Left kidney (tissue), 8 donors: ENCODE data around the gene BCAM. TPM values are rescaled to one million over a fixed set of nuclear protein-coding genes. Genes with fewer than 3 reads are reported as not detected.
"Not testable (repeated sequence)": the region's sequence is repeated elsewhere in the genome, so short reads cannot be mapped to it uniquely, and the experiment has no call there.

Experiments
- DNase-seq: peaks from one replicate; pipeline ENCODE4 v3.0.0-alpha.2; 2013
- long read RNA-seq, 8 donors: transcript quantifications; one replicate each; lab custom pipeline, GENCODE V29; 2026
- polyA plus RNA-seq: library from polyadenylated mRNA; unstranded; fragments of 120-200 nt; gene quantifications from one replicate; pipeline ENCODE4 v1.2.1, GENCODE V29; 2013; ENCODE audit not compliant: insufficient read length

BCAM gene
- polyA plus RNA-seq = 461 TPM
- long read RNA-seq, donor 1, transcript BCAM-203 (4 exons, 904 nt) = minor isoform, 12 of 749 reads
- long read RNA-seq, donor 1, transcript BCAM-205 (2 exons, 611 nt) = minor isoform, 8 of 749 reads
- long read RNA-seq, donor 1, transcript BCAM-201 (15 exons, 2,453 nt) = major isoform, 167 of 749 reads
- long read RNA-seq, donor 1, transcript BCAM-204 (2 exons, 723 nt) = minor isoform, 19 of 749 reads
- long read RNA-seq, donor 1, partial matches to known transcripts = 522 of 749 reads
- long read RNA-seq, donor 1, other reads (novel, unspliced or antisense) = 11 of 749 reads
- long read RNA-seq, donor 2, transcript BCAM-205 (2 exons, 611 nt) = minor isoform, 8 of 376 reads
- long read RNA-seq, donor 2, transcript BCAM-201 (15 exons, 2,453 nt) = major isoform, 114 of 376 reads
- long read RNA-seq, donor 2, transcript BCAM-204 (2 exons, 723 nt) = minor isoform, 6 of 376 reads
- long read RNA-seq, donor 2, partial matches to known transcripts = 240 of 376 reads
- long read RNA-seq, donor 2, other reads (novel, unspliced or antisense) = 0 of 376 reads
- long read RNA-seq, donor 3, transcript BCAM-205 (2 exons, 611 nt) = minor isoform, 5 of 273 reads
- long read RNA-seq, donor 3, transcript BCAM-201 (15 exons, 2,453 nt) = major isoform, 108 of 273 reads
- long read RNA-seq, donor 3, transcript BCAM-202 (2 exons, 914 nt) = minor isoform, 6 of 273 reads
- long read RNA-seq, donor 3, partial matches to known transcripts = 148 of 273 reads
- long read RNA-seq, donor 3, other reads (novel, unspliced or antisense) = 0 of 273 reads
- long read RNA-seq, donor 4, partial matches to known transcripts = 29 of 34 reads
- long read RNA-seq, donor 4, other reads (novel, unspliced or antisense) = 0 of 34 reads
- long read RNA-seq, donor 5, transcript BCAM-204 (2 exons, 723 nt) = minor isoform, 6 of 390 reads
- long read RNA-seq, donor 5, transcript BCAM-202 (2 exons, 914 nt) = minor isoform, 5 of 390 reads
- long read RNA-seq, donor 5, transcript BCAM-201 (15 exons, 2,453 nt) = major isoform, 203 of 390 reads
- long read RNA-seq, donor 5, partial matches to known transcripts = 156 of 390 reads
- long read RNA-seq, donor 5, other reads (novel, unspliced or antisense) = 17 of 390 reads
- long read RNA-seq, donor 6, transcript BCAM-203 (4 exons, 904 nt) = minor isoform, 7 of 330 reads
- long read RNA-seq, donor 6, transcript BCAM-201 (15 exons, 2,453 nt) = major isoform, 119 of 330 reads
- long read RNA-seq, donor 6, partial matches to known transcripts = 196 of 330 reads
- long read RNA-seq, donor 6, other reads (novel, unspliced or antisense) = 0 of 330 reads
- long read RNA-seq, donor 7, transcript BCAM-201 (15 exons, 2,453 nt) = major isoform, 180 of 495 reads
- long read RNA-seq, donor 7, transcript BCAM-205 (2 exons, 611 nt) = minor isoform, 5 of 495 reads
- long read RNA-seq, donor 7, transcript BCAM-204 (2 exons, 723 nt) = minor isoform, 17 of 495 reads
- long read RNA-seq, donor 7, partial matches to known transcripts = 272 of 495 reads
- long read RNA-seq, donor 7, other reads (novel, unspliced or antisense) = 14 of 495 reads
- long read RNA-seq, donor 8, transcript BCAM-201 (15 exons, 2,453 nt) = major isoform, 65 of 107 reads
- long read RNA-seq, donor 8, partial matches to known transcripts = 38 of 107 reads
- long read RNA-seq, donor 8, other reads (novel, unspliced or antisense) = 0 of 107 reads

- DNase-seq = peak; percentile 75
These were observed at the start of gene BCAM for GRCh38 chr19:44808463-44809371. Gene BCAM, plus strand, starts transcription at chr19:44809103. Its CDS starts 22 bp downstream, at chr19:44809125.

DNA sequence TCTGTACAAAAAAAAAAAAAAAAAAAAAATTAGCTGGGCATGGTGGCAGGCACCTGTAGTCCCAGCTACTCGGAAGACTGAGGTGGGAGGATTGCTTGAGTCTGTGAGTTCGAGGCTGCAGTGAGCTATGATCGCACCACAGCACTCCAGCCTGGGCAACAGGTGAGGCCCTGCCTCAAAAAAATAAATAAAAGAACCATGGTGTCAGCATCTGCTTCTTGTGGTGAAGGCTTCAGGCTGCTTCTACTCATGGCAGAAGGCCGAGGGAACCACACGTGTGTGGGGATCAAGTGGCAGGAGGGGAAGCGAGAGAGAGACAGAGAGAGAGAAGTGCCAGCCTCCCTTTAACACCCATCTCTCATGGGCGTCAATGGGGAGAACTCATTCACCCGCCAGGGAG, 46.9 kb upstream of the BCAM start:
- DNase-seq = no peak

GRCh38 chr19:44765033-44765948, 43.6 kb upstream of the BCAM start:
- no peak for DNase-seq

GRCh38 chr19:44765949-44766335, 43.0 kb upstream of the BCAM start:
- no peak for DNase-seq

DNA sequence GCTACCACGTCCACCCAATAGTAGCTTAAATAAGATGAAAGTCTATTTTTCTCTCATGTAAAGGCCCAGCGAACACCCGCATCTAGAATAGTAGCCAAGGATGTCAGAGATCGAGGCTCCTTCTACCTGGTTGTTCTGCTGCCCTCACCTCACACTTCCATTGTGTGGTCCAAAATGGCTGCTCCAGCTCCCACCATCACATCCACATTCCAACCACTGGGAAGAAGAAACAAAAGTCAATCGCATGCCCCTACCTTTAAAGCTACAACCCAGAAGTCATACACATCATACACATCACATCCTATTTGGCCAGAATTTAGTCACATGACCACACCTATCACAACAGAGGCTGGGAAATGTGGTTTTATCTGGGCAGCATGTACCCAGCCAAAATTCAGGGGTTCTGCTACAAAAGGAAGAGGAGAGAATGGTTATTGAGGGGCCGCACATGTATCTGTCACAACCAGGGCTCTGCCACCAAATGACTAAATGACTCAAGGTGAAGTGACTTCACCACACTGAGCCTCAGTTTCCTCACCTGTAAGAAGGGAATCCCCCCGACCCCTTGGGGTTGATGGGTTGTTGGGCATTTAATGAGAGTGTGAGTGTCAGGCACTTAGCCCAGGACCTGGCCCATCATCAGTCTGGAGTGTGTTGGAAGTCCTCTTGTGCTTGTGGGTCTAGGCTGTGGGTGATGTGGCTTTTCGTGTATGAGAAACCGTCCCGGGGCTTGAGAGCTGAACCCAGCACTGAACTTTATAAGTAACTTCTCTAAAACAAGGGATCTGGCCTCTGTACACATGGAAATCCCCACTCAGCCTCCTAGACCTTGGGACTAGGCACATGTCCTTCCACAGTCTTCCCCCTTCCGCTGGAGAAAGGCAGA, 41.4 kb upstream of the BCAM start:
- DNase-seq = no peak

DNA sequence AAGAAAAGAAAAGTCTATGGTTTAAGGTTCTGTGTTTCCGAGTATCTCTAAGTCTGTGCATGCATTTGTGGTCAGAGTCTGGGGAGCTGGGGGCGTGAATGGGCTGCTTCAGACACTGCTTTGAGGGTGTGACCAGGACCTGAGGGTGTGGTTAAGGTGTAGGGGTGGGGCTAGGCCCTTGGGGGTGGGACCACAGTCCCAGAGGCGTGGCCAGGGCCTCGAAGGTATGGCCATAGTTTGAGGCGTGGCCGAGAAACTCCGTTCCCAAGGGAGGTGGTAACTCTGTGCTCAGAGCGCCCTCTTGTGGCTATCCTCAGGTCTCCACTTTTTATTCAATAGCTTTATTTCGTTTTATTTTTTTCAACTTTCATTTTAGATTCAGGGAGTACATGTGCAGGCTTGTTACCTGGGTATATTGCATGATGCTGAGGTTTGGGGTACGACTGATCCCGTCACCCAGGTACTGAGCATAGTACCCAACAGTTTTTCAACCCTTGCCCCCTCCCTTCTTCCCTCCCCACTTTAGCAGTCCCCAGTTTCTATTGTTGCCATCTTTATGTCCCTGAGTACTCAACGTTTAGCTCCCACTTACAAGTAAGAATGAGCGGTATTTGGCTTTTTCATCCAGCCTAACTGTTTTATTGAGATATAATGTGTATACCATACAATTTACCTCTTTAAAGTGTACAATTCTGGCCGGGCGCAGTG, 38.2 kb upstream of the BCAM start:
- peak; percentile 93 for DNase-seq

DNA sequence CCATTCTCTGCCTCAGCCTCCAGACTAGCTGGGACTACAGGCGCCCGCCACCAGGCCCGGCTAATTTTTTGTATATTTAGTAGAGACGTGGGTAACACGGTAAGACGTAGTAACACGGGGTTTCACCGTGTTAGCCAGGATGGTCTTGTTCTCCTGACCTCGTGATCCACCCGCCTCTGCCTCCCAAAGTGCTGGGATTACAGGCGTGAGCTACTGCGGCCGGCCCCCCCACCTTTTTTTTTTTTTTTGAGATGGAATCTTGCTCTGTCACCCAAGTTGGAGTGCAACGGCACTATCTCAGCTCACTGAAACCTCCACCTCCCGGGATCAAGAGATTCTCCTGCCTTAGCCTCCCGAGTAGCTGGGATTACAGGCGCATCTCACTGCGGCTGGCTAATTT, 36.8 kb upstream of the BCAM start:
- DNase-seq = not testable (repeated sequence)

DNA sequence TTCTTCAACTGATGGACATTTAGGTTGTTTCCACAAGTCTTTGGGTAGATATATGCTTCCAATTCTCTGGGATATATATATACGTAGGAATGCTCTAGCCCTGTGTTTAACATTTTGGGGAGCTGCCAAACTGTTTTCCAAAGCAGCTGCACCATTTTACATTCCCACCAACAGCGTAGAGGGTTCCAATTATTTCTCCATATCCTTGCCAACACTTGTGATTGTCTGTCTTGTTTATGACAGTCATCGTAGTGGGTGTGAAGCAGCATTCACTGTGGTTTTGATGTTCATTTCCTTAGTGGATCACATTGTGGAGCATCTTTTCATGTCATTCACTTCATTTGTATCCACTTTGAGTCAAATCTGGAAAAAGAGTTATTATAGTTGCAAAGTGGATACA, 35.9 kb upstream of the BCAM start:
- no peak for DNase-seq

DNA sequence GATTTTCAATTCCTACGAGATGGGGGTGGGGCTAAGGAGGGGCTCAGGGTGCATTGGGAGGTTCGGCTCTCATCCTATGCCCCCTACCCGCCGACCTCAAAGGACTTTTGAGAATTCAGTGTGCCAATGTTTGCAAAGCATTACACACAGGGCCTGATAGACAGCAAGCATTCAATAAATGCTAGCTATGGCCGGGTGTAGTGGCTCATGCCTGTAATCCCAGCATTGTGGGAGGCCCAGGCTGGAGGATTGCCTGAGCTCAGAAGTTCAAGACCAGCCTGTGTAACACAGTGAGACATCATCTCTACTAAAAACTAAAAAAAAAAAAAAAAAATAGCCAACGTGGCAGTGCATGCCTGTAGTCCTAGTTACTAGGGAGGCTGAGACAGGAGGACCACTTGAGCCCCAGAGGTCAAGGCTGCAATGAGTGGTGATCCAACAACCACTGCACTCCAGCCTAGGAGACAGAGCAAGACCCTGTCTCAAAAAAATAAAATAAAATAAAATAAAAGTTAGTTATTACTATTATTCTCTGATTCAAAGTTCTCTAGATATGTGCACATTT, 33.1 kb upstream of the BCAM start:
- no peak for DNase-seq

DNA sequence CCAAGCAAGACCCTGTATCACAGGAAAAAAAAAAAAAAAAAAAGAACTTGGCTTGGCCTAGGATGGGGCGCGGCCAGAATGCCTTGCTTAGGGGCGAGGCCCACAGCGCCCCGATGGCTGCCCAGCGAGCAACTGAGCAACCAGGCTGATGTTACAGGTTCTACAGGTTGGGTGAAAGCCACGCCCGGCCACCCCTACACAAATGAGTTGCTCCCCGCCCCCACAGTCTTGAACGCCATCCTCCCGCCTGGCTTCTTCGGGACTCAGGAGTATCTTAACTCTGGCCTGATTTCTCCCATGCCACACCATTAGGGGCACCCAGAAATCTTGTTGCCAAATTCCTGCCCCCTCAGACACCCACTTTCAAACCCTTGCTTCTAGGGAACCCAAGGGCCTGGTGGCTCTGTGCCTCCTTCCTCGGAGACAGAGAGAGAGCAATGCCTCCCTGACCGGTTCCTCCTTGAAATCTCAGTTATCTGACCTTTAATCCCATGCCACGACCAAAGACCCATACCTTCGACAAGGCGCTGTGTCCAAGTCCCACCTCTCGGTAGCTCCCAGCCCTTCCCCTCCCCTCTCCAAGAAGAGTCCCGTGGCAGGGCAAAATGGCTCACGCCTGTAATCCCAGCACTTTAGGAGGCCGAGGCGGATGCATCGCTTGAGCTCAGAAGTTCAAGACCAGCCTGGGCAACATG, 32.4 kb upstream of the BCAM start:
- DNase-seq = peak; percentile 33

DNA sequence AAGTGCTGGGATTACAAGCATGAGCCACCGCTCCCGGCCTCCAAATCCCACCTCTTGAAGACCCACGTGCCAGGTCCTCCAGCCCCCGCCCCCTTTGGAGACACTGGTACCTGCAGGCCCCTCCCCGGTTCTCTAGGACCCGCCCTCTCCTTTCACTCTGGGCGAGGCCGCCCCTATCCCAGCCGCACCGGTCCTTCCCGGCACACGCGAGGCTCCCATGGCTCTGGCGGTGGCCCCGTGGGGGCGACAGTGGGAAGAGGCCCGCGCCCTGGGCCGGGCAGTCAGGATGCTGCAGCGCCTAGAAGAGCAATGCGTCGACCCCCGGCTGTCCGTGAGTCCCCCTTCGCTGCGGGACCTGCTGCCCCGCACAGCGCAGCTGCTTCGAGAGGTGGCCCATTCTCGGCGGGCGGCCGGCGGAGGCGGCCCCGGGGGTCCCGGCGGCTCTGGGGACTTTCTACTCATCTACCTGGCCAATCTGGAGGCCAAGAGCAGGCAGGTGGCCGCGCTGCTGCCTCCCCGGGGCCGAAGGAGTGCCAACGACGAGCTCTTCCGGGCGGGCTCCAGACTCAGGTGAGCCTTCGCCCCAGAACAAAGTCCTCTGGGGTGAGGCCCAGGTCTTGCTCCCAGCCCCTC, 31.1 kb upstream of the BCAM start, which contains the start of gene CBLC:
TSS of gene CBLC (plus strand) at position 176 of the 633 bp plus-strand sequence. CDS start at position 218, 42 bp downstream.
- DNase-seq = peak; percentile 63

DNA sequence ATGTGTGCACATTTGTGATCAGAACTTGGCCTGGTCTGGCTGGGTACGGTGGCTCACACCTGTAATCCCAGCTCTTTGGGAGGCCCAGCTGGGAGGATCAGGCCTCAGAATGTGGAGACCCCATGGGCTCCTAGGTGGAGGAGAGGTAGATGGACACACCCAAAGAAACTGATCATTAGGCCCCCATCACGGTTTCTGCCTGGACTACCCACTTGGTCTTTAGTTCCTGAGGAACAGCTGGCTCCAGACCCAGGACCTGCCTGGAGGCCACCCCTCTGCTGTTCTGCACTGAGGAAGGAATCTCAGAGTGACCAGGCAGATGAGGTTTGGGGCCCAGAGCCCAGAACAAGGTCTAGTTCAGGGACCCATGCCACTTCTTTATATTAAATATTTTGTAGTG, 29.8 kb upstream of the BCAM start:
- no peak for DNase-seq

DNA sequence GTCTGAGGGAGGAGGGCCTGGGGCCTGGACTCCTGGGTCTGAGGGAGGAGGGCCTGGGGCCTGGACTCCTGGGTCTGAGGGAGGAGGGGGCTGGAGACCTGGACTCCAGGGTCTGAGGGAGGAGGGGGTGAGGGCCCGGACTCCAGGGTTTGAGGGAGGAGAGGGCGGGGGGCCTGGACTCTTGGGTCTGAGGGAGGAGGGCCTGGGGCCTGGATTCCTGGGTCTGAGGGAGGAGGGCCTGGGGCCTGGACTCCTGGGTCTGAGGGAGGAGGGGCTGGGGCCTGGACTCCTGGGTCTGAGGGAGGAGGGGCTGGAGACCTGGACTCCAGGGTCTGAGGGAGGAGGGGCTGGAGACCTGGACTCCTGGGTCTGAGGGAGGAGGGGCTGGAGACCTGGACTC, 27.2 kb upstream of the BCAM start:
- not testable (repeated sequence) for DNase-seq

DNA sequence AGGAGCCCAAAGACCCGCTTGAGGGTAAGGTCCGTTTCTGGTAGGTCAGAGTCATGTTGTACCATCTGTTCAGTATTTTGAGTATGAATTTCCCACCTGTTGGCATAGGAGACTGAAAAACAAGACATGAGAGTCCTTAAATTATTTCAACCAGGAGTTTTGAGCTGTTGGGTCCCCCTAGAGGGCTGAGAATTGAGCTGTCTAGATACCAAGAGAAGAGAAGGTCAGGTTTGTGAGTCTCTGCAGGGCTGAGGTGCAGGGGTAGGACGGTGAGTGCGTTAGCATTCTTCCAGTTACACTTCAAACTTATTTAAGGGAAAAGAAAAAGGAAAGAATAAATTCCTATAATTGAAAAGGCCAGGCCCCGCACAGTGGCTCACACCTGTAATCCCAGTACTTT, 26.2 kb upstream of the BCAM start:
- no peak for DNase-seq

GRCh38 chr19:44783545-44783944, 25.4 kb upstream of the BCAM start:
- DNase-seq = no peak

DNA sequence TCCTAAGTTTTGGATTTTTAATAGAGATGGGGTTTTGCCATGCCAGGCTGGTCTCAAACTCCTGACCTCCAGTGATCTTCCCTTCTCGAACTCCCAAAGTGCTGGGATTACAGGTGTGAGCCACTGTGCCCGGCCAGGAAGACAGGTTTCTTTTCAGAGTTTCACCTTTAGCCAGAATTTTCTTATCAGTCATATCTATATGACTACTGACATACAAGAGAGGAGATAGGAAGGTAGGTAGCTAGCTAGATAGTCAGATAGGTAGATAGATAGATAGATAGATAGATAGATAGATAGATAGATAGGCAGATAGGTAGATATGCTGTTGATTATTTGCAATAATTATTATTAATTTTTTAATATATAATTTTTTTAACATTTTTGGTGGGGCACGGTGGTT, 23.6 kb upstream of the BCAM start:
- no peak for DNase-seq
